Activated T-cell treated with anti-CD3 and anti-CD28 coated beads, Interleukin-2, amount 50 U/mL, for 48 hours (primary cell): ENCODE data around the gene TRIP11.

Experiments
- DNase-seq, 2 experiments: peaks; one replicate each; pipeline ENCODE4 v3.0.0-alpha.2; 2020

TRIP11 gene

DNA sequence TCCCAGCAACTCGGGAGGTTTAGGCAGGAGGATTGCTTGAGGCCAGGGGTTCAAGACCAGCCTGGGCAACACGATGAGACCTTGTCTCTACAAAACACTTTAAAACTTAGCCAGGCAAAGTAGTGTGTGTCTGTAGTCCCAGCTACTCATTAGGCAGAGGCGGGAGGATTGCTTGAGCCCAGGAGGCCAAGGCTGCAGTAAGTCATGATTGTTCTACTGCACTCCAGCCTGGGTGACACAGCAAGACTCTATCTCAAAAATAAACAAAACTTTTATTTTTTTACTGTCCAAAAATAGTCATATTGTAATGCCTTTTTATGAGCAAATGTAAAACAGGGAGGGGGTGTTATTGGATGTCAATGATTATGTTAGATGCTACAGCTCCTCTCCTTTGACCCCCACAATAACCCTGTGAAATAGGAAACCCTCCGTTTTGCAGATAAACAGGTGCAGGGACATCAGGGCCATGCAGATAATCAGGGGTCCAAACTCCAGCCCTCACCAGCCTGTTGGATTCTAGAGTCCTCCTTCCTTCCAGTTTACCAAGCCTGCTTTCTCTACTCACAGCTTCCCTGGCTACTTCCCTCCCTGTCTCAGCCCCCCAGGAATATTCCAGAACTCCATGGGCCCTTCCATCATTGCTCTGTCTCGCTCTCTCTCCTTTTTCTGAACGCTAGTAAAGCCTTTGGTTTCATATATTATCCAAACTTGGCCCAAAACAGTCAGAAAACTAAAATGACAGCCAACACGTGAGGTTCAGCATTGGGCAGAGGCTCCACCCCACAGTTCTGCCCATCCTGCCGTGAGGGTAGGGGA is 86.5 kb downstream of the TRIP11 start:
- DNase-seq: no peak

GRCh38 chr14:91947475-91948184 is 92.2 kb downstream of the TRIP11 start, which contains the start of gene FBLN5:
TSS of gene FBLN5 (minus strand) at chr14:91947694. CDS start at chr14:91947229, 465 bp downstream.
- DNase-seq: peak; percentile 46 to 62

DNA sequence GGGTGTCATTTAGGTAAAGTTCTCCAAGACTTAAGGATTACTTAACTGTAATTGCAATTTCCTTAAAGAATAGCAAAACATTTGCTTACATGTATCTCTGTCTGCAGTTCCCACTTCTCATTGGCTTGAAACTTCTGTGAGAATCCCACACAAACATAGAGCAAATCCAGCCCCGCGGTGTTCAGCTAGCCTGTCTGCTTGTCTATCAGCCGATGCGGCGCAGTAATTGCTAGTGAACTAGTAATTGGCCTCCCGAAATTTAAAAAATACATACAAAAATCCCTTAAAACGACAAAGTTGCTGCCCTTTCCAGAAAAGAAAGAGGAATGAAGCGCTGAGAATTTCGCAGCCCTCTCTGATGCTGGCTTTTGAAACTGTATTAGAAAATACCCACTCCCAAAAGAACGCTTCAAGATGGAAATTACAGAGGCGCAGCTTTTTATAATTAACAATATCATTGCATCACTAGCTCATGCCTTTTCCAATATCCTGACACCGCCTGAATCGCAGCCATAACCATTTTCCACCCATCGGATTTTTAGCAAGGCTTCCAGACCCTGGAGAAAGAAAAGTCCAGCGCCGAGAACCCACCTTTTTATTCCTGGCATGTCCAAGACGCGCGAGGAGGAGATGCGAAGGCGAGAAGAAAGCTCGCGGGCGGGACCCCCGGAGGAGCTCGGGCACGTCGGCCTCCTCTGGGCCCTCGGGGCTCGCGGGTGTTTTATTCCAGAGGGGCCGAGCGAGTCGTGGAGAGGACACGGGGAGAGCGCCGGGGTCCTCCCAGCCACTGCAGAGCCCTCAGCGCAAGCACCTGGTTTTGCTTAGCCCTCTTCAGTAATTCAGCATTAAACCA is 93.0 kb downstream of the TRIP11 start:
- DNase-seq: peak in 1 of 2 experiments; percentile 28

GRCh38 chr14:91945751-91946621 is 93.9 kb downstream of the TRIP11 start:
- no peak for DNase-seq

DNA sequence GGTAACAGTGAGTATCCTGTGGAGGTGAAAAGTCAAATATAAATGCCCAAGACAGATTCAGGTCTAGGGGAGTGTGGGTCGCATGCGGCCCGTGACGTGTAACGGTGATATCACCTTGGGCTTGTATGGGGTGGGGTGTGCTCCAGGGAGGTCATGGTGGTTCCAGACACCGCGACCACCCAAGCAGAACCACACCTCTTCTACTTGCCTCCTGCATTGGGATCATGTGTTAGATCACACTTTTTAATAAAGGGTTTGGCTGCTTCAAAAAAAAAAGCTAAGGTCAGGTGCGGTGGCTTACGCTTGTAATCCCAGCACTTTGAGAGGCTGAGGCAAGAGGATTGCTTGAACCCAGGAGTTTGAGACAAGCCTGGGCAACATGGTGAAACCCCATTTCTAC is 96.9 kb downstream of the TRIP11 start:
- no peak for DNase-seq

- no peak for DNase-seq
Measured at GRCh38 chr14:91942128-91942527, 97.7 kb downstream of the TRIP11 start.

DNA sequence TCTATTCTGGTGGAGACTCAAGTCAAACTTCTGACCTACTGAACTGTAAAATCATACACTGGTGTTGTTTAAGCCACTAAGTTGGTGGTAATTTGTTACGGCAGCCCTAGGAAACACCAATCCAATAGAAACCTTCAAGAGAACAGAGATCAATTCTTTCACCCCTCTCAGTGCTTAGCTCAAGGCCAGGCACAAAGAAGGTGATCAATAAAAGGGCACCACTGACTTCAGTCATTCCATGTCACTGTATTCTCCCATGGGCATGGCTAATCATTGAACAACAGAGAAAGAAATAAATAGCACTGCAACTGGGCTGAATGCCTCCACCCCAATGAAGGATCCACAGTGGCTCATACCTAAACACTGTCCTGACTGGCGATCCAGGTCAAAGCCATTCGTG is 99.7 kb downstream of the TRIP11 start:
- no peak for DNase-seq

GRCh38 chr14:91935586-91935985 is 104.3 kb downstream of the TRIP11 start:
- no peak for DNase-seq

GRCh38 chr14:91934554-91935285 is 105.1 kb downstream of the TRIP11 start:
- no peak for DNase-seq

DNA sequence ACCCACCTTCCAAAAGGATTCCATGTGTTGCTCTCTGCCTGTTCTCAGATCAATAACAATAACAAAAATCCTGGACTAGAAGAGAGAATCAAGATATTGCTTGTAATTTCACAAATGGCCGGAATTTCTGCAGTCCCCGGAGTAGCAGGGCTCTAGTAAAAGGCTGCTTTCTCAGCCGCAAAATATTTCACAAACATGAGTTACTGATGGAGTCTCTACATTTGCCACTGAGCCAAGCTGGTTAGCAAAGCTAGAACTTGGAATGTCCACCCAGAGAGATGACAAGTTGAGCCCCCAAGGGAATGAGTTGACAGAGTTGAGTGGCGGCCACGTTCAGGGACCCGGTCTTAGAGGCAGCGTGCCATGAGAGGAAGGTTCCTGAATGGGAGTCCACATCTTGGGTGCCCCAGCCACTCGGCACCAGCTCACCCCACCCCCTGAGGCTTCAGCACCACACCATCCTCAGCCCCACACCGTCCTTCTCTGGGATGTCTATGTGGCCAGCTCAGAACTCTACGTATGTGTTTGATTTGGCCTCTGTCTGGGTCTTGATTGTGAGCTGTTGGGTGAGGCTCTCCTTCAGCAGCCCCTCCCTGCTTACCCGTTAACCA is 108.3 kb downstream of the TRIP11 start:
- no peak for DNase-seq

GRCh38 chr14:91929700-91930099 is 110.2 kb downstream of the TRIP11 start:
- DNase-seq: no peak

DNA sequence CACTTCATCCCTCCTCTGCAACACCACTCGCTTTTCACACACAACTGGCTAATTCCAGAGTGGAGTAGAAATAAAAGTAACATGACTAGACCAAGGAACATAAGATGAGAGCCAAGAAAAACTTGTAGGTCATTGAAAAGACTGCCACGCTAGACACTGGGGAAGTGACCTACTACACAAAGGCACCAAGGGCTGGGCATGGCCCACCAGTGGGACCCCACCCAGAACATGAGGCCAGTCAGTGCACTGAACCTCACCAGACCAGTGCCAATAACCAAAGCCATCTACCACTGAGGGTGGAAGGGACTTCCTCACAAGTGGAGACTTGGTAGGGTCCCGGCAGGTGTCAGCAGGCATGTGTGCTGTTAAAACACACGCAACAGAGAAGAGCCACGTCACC is 112.1 kb downstream of the TRIP11 start:
- DNase-seq: no peak

GRCh38 chr14:91927191-91927590 is 112.7 kb downstream of the TRIP11 start:
- DNase-seq: no peak

- no peak for DNase-seq
Measured at GRCh38 chr14:91926131-91926890, 113.5 kb downstream of the TRIP11 start.

DNA sequence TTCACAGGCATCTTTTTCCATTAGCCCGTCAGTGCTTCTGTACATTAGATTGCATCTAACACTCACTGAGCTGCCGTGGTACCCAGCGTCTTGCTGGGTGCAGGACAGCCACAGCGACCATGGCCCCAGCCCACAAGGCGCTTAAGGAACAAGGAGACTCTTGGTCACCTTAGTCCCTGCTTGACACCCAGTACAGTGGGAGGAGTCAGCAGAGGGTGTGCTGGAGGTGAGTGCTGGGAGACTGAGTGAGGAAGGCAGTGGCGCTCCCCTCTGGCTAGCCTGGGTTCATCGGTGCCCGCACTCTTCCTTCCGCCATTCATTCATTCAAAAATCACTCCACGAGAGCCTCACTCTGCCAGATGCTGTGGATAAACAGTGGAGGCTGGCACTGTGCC is 114.1 kb downstream of the TRIP11 start:
- no peak for DNase-seq

- DNase-seq: no peak
Measured at GRCh38 chr14:91925001-91925726, 114.7 kb downstream of the TRIP11 start.

GRCh38 chr14:91920526-91920925 is 119.3 kb downstream of the TRIP11 start:
- no peak for DNase-seq

DNA sequence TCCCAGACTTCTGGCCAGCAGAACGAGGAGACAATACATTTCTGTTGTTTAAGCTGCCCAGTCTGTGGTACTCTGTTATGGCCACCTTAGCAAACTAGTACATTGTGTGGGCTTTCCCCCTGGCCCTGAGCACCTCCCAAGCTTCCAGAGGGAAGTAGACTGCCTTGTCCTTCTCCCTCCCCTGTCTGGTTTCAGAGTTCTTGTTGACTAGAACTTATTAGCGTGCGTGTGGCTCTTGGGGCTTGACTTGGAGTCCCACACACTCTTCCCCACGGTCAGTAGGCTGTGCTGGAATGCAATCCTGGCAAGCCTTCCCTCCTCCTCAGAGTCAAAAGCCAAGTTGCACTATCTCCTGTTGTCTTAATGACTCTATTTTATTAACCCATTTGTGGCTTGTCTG is 120.0 kb downstream of the TRIP11 start:
- no peak for DNase-seq

DNA sequence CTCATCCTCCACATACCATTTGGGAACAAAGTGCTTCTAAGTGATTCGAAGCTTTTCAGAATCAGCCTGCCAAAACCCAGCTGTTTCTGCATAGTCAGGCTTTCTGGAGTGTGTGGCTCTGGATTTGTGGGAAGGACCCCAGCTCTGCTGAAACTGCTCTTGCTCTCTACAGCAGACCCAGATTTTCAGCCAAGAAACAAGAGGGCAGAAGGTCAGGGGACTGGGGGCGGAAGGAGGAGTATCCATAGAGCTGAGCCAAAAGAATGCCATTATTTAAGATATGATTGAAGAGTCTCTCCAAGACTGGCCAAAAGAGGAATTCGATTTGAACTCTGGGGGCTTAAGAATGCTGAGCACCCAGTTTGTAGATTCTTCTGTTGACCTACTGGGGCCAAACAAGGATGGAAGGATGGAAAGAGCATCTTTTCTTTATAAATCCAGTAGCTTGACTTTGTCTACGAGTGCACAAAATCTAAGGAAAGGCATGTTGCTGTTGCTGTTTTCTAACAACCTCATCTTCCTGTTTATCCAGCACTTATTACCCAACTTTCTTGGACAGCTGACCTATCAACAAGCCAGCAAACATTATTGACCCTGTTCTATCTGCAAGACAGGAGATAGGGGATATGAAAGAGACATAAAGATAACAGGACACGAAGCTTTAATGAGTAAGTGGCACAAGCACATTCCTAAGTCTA is 121.5 kb downstream of the TRIP11 start:
- DNase-seq: no peak
